HEK293 (cell line): ENCODE data around the gene DERL2.

Experiments used
- GLI4 ChIP-seq: fragments of 450-650 bp; formaldehyde crosslinking; IDR thresholded peaks from 2 replicates; pipeline ENCODE4 v1.5.1; 2016; ENCODE audit warnings: missing biosample characterization, missing genetic modification characterization
- HOXD13 ChIP-seq: sonication (generic); formaldehyde crosslinking; IDR thresholded peaks from 2 replicates; pipeline ENCODE4 v1.8.0; 2022; ENCODE audit warnings: missing genetic modification reagents, borderline replicate concordance
- KLF1 ChIP-seq: fragments of 450-650 bp; formaldehyde crosslinking; IDR thresholded peaks from 2 replicates; pipeline ENCODE4 v1.5.1; 2016; ENCODE audit warnings: missing biosample characterization, missing genetic modification characterization
- MEIS1 ChIP-seq: sonication (generic); formaldehyde crosslinking; IDR thresholded peaks from 2 replicates; pipeline ENCODE4 v1.8.1; 2022; ENCODE audit warnings: missing genetic modification reagents, mild to moderate bottlenecking, borderline replicate concordance
- MZF1 ChIP-seq: fragments of 450-650 bp; formaldehyde crosslinking; IDR thresholded peaks from 2 replicates; pipeline ENCODE4 v1.5.1; 2017; ENCODE audit warnings: missing biosample characterization, missing genetic modification characterization, borderline replicate concordance
- OSR2 ChIP-seq: fragments of 450-650 bp; formaldehyde crosslinking; IDR thresholded peaks from 2 replicates; pipeline ENCODE4 v1.5.1; 2016; ENCODE audit warnings: missing biosample characterization, missing genetic modification characterization
- WT1 ChIP-seq: fragments of 450-650 bp; formaldehyde crosslinking; IDR thresholded peaks from 2 replicates; pipeline ENCODE4 v1.5.1; 2016; ENCODE audit warnings: missing biosample characterization, missing genetic modification characterization
- ZBTB1 ChIP-seq: fragments of 450-650 bp; formaldehyde crosslinking; IDR thresholded peaks from 2 replicates; pipeline ENCODE4 v1.5.1; 2016; ENCODE audit warnings: missing biosample characterization, missing genetic modification characterization
- ZBTB17 ChIP-seq: fragments of 450-650 bp; formaldehyde crosslinking; IDR thresholded peaks from 2 replicates; pipeline ENCODE4 v1.5.1; 2016; ENCODE audit warnings: missing biosample characterization, missing genetic modification characterization
- ZBTB20 ChIP-seq: fragments of 450-650 bp; formaldehyde crosslinking; IDR thresholded peaks from 2 replicates; pipeline ENCODE4 v1.5.1; 2016; ENCODE audit warnings: missing biosample characterization, missing genetic modification characterization
- ZBTB48 ChIP-seq: fragments of 450-650 bp; formaldehyde crosslinking; IDR thresholded peaks from 2 replicates; pipeline ENCODE4 v1.5.1; 2016; ENCODE audit warnings: missing biosample characterization, missing genetic modification characterization
- ZFP3 ChIP-seq: fragments of 450-650 bp; formaldehyde crosslinking; IDR thresholded peaks from 2 replicates; pipeline ENCODE4 v1.5.1; 2016; ENCODE audit warnings: low read depth, missing biosample characterization, missing genetic modification characterization
- ZNF10 ChIP-seq: fragments of 450-650 bp; formaldehyde crosslinking; IDR thresholded peaks from 2 replicates; pipeline ENCODE4 v1.5.1; 2017; ENCODE audit warnings: missing biosample characterization, missing genetic modification characterization
- ZNF121 ChIP-seq: fragments of 450-650 bp; formaldehyde crosslinking; IDR thresholded peaks from 2 replicates; pipeline ENCODE4 v1.5.1; 2016; ENCODE audit warnings: missing biosample characterization, missing genetic modification characterization
- ZNF140 ChIP-seq: fragments of 450-650 bp; formaldehyde crosslinking; IDR thresholded peaks from 2 replicates; pipeline ENCODE4 v1.5.1; 2016; ENCODE audit warnings: missing biosample characterization, missing genetic modification characterization
- ZNF146 ChIP-seq: fragments of 450-650 bp; formaldehyde crosslinking; IDR thresholded peaks from 2 replicates; pipeline ENCODE4 v1.5.1; 2016; ENCODE audit warnings: missing biosample characterization, missing genetic modification characterization
- ZNF155 ChIP-seq: fragments of 450-650 bp; formaldehyde crosslinking; IDR thresholded peaks from 2 replicates; pipeline ENCODE4 v1.5.1; 2016; ENCODE audit warnings: missing biosample characterization, missing genetic modification characterization
- ZNF202 ChIP-seq: fragments of 450-650 bp; formaldehyde crosslinking; IDR thresholded peaks from 2 replicates; pipeline ENCODE4 v1.5.1; 2016; ENCODE audit warnings: missing biosample characterization, missing genetic modification characterization, borderline replicate concordance
- ZNF23 ChIP-seq: fragments of 450-650 bp; formaldehyde crosslinking; IDR thresholded peaks from 2 replicates; pipeline ENCODE4 v1.5.1; 2016; ENCODE audit warnings: missing biosample characterization, missing genetic modification characterization, borderline replicate concordance
- ZNF24 ChIP-seq: fragments of 450-650 bp; formaldehyde crosslinking; IDR thresholded peaks from 2 replicates; pipeline ENCODE4 v1.5.1; 2016; ENCODE audit warnings: missing biosample characterization, missing genetic modification characterization
- ZNF292 ChIP-seq: fragments of 450-650 bp; formaldehyde crosslinking; IDR thresholded peaks from 2 replicates; pipeline ENCODE4 v1.5.1; 2016; ENCODE audit warnings: low read depth, missing biosample characterization, missing genetic modification characterization, borderline replicate concordance
- ZNF324 ChIP-seq: fragments of 450-650 bp; formaldehyde crosslinking; IDR thresholded peaks from 2 replicates; pipeline ENCODE4 v1.5.1; 2016; ENCODE audit warnings: missing biosample characterization, missing genetic modification characterization
- ZNF404 ChIP-seq: fragments of 450-650 bp; formaldehyde crosslinking; IDR thresholded peaks from 2 replicates; pipeline ENCODE4 v1.5.1; 2017; ENCODE audit warnings: missing biosample characterization, missing genetic modification characterization
- ZNF416 ChIP-seq: fragments of 450-650 bp; formaldehyde crosslinking; IDR thresholded peaks from 2 replicates; pipeline ENCODE4 v1.5.1; 2016; ENCODE audit warnings: missing biosample characterization, missing genetic modification characterization
- ZNF501 ChIP-seq: fragments of 450-650 bp; formaldehyde crosslinking; IDR thresholded peaks from 2 replicates; pipeline ENCODE4 v1.5.1; 2016; ENCODE audit warnings: missing biosample characterization, missing genetic modification characterization
- ZNF529 ChIP-seq: fragments of 450-650 bp; formaldehyde crosslinking; IDR thresholded peaks from 2 replicates; pipeline ENCODE4 v1.5.1; 2017; ENCODE audit warnings: missing genetic modification characterization, missing biosample characterization; ENCODE audit not compliant: insufficient replicate concordance
- ZNF548 ChIP-seq: fragments of 450-650 bp; formaldehyde crosslinking; IDR thresholded peaks from 2 replicates; pipeline ENCODE4 v1.5.1; 2016; ENCODE audit warnings: missing biosample characterization, missing genetic modification characterization
- ZNF561 ChIP-seq: fragments of 450-650 bp; IDR thresholded peaks from 2 replicates; pipeline ENCODE4 v1.5.1; 2018; ENCODE audit warnings: missing biosample characterization, missing genetic modification characterization, borderline replicate concordance
- ZNF571 ChIP-seq: fragments of 450-650 bp; formaldehyde crosslinking; IDR thresholded peaks from 2 replicates; pipeline ENCODE4 v1.5.0; 2017; ENCODE audit warnings: missing biosample characterization, missing genetic modification characterization
- ZNF596 ChIP-seq: fragments of 450-650 bp; IDR thresholded peaks from 2 replicates; pipeline ENCODE4 v1.5.0; 2018; ENCODE audit warnings: missing biosample characterization, mild to moderate bottlenecking, missing genetic modification characterization, moderate library complexity
- ZNF600 ChIP-seq: fragments of 450-650 bp; formaldehyde crosslinking; IDR thresholded peaks from 2 replicates; pipeline ENCODE4 v1.5.1; 2016; ENCODE audit warnings: missing biosample characterization, missing genetic modification characterization
- ZNF654 ChIP-seq: fragments of 450-650 bp; formaldehyde crosslinking; IDR thresholded peaks from 2 replicates; pipeline ENCODE4 v1.5.1; 2016; ENCODE audit warnings: low read depth, missing biosample characterization, missing genetic modification characterization
- ZNF660 ChIP-seq: fragments of 450-650 bp; IDR thresholded peaks from 2 replicates; pipeline ENCODE4 v1.5.1; 2018; ENCODE audit warnings: missing biosample characterization, mild to moderate bottlenecking, missing genetic modification characterization
- ZNF777 ChIP-seq: fragments of 450-650 bp; formaldehyde crosslinking; IDR thresholded peaks from 2 replicates; pipeline ENCODE4 v1.5.1; 2017; ENCODE audit warnings: missing biosample characterization, missing genetic modification characterization, borderline replicate concordance
- ZNF830 ChIP-seq: fragments of 450-650 bp; IDR thresholded peaks from 2 replicates; pipeline ENCODE4 v1.5.0; 2018; ENCODE audit warnings: missing biosample characterization, missing genetic modification characterization, low read depth, mild to moderate bottlenecking, moderate library complexity
- TF ChIP-seq, protein P1 (sequence below): fragments of 450-650 bp; formaldehyde crosslinking; IDR thresholded peaks from 2 replicates; pipeline ENCODE4 v1.5.1; 2016; ENCODE audit warnings: missing biosample characterization, missing genetic modification characterization
- TF ChIP-seq, protein P2 (sequence below): fragments of 450-650 bp; formaldehyde crosslinking; IDR thresholded peaks from 2 replicates; pipeline ENCODE4 v1.5.1; 2016; ENCODE audit warnings: missing biosample characterization, missing genetic modification characterization
- TF ChIP-seq, protein P3 (sequence below): fragments of 450-650 bp; formaldehyde crosslinking; IDR thresholded peaks from 2 replicates; pipeline ENCODE4 v1.5.1; 2016; ENCODE audit warnings: missing biosample characterization, missing genetic modification characterization
- TF ChIP-seq, protein P4 (sequence below): IDR thresholded peaks from 2 replicates; pipeline ENCODE4 v1.6.1; 2011; ENCODE audit warnings: mild to moderate bottlenecking, low read depth, low read length, borderline replicate concordance

The DERL2 gene

DNA sequence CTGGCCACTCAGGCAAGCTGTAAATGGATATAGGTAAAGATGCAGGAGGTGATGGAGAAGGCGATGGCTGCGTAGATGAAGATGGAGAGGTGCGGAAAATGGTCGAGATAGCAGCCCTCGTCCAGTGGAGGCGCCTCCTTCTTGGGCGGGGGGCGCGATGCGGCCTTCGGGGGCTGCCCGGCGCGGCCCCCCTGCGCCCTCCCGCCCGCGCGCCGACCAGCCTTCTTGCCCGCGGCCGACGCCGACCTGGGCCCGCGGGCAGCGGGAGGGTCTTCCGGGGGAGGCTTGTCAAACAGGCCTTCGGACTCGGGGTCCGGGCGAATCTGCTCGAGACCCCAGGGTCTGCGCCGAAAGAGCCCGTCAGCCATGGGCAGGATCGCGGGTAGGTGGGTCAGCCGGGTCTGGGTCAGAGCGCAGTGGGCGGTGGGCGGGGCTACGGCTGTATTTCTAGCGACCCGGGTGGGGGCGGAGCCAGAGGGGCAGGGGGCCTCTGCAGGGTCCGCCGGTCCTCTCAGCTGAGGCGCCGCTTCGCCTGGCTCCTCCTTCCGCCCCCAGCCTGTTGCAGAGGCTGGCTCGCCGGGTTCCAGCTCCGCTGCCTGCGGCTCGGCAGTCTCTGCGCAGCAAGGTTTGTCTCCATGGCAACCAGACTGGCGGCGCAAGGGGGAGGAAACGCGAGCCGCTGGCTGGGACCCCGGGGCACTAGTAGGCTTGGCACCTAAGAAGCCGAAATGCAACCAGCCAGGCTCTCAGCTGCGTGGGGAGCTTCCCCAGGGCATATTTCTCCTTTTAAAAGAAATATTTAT is 14.8 kb upstream of the DERL2 start (continued):
- TF ChIP-seq, protein P1, sequence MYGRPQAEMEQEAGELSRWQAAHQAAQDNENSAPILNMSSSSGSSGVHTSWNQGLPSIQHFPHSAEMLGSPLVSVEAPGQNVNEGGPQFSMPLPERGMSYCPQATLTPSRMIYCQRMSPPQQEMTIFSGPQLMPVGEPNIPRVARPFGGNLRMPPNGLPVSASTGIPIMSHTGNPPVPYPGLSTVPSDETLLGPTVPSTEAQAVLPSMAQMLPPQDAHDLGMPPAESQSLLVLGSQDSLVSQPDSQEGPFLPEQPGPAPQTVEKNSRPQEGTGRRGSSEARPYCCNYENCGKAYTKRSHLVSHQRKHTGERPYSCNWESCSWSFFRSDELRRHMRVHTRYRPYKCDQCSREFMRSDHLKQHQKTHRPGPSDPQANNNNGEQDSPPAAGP (tag by site-specific recombination) = no peak
- TF ChIP-seq ZBTB1 (tag by site-specific recombination) = no peak
- no peak for TF ChIP-seq OSR2
- TF ChIP-seq MZF1 = no peak
- TF ChIP-seq ZNF830 (tag by site-specific recombination) = no peak
- no peak for TF ChIP-seq ZNF202 (tag by site-specific recombination)
- no peak for TF ChIP-seq ZNF654
- no peak for TF ChIP-seq ZNF292
- TF ChIP-seq ZNF571 (tag by site-specific recombination) = no peak
- TF ChIP-seq GLI4 (tag by site-specific recombination) = no peak
- TF ChIP-seq ZNF155 (tag by site-specific recombination) = no peak
- TF ChIP-seq ZNF140 (tag by site-specific recombination) = no peak
- no peak for TF ChIP-seq ZNF324 (tag by site-specific recombination)
- TF ChIP-seq ZNF146 (tag by site-specific recombination) = no peak
- TF ChIP-seq ZNF777 = no peak
- no peak for TF ChIP-seq ZNF404 (tag by site-specific recombination)
- no peak for TF ChIP-seq ZNF600 (tag by site-specific recombination)
- TF ChIP-seq ZBTB17 (tag by site-specific recombination) = peak; percentile 97
- TF ChIP-seq ZNF121 (tag by site-specific recombination) = no peak
- no peak for TF ChIP-seq ZNF660 (tag by site-specific recombination)
- TF ChIP-seq ZNF561 (tag by site-specific recombination) = no peak
- TF ChIP-seq ZNF24 (tag by site-specific recombination) = no peak
- no peak for TF ChIP-seq ZNF501 (tag by site-specific recombination)
- no peak for TF ChIP-seq ZNF548 (tag by site-specific recombination)
- TF ChIP-seq ZNF10 = no peak
- TF ChIP-seq ZNF529 (tag by site-specific recombination) = no peak
- TF ChIP-seq ZBTB48 (tag by site-specific recombination) = no peak
- TF ChIP-seq ZNF596 (tag by site-specific recombination) = no peak
- TF ChIP-seq MEIS1 (CRISPR knock-in tag) = no peak
- no peak for TF ChIP-seq ZNF416
- TF ChIP-seq, protein P2, sequence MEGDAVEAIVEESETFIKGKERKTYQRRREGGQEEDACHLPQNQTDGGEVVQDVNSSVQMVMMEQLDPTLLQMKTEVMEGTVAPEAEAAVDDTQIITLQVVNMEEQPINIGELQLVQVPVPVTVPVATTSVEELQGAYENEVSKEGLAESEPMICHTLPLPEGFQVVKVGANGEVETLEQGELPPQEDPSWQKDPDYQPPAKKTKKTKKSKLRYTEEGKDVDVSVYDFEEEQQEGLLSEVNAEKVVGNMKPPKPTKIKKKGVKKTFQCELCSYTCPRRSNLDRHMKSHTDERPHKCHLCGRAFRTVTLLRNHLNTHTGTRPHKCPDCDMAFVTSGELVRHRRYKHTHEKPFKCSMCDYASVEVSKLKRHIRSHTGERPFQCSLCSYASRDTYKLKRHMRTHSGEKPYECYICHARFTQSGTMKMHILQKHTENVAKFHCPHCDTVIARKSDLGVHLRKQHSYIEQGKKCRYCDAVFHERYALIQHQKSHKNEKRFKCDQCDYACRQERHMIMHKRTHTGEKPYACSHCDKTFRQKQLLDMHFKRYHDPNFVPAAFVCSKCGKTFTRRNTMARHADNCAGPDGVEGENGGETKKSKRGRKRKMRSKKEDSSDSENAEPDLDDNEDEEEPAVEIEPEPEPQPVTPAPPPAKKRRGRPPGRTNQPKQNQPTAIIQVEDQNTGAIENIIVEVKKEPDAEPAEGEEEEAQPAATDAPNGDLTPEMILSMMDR = no peak
- TF ChIP-seq WT1 (tag by site-specific recombination) = no peak
- TF ChIP-seq, protein P3, sequence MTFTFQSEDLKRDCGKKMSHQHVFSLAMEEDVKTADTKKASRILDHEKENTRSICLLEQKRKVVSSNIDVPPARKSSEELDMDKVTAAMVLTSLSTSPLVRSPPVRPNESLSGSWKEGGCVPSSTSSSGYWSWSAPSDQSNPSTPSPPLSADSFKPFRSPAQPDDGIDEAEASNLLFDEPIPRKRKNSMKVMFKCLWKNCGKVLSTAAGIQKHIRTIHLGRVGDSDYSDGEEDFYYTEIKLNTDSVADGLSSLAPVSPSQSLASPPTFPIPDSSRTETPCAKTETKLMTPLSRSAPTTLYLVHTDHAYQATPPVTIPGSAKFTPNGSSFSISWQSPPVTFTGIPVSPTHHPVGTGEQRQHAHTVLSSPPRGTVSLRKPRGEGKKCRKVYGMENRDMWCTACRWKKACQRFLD (tag by site-specific recombination) = no peak
- TF ChIP-seq ZFP3 = no peak
- no peak for TF ChIP-seq HOXD13
- no peak; the same call in 1 of the 2 replicates for TF ChIP-seq KLF1 (tag by site-specific recombination)
- TF ChIP-seq ZNF23 (tag by site-specific recombination) = no peak
- TF ChIP-seq ZBTB20 (tag by site-specific recombination) = no peak
- TF ChIP-seq, protein P4, sequence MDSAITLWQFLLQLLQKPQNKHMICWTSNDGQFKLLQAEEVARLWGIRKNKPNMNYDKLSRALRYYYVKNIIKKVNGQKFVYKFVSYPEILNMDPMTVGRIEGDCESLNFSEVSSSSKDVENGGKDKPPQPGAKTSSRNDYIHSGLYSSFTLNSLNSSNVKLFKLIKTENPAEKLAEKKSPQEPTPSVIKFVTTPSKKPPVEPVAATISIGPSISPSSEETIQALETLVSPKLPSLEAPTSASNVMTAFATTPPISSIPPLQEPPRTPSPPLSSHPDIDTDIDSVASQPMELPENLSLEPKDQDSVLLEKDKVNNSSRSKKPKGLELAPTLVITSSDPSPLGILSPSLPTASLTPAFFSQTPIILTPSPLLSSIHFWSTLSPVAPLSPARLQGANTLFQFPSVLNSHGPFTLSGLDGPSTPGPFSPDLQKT = no peak
